ENCODE data around the gene CRHBP.
A peak's percentile ranks its signal among the peaks of the same experiment; 100 is the strongest.
"Not testable (repeated sequence)": the region's sequence is repeated elsewhere in the genome, so short reads cannot be mapped to it uniquely, and the experiment has no call there.

The CRHBP gene, protein sequence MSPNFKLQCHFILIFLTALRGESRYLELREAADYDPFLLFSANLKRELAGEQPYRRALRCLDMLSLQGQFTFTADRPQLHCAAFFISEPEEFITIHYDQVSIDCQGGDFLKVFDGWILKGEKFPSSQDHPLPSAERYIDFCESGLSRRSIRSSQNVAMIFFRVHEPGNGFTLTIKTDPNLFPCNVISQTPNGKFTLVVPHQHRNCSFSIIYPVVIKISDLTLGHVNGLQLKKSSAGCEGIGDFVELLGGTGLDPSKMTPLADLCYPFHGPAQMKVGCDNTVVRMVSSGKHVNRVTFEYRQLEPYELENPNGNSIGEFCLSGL

DNA sequence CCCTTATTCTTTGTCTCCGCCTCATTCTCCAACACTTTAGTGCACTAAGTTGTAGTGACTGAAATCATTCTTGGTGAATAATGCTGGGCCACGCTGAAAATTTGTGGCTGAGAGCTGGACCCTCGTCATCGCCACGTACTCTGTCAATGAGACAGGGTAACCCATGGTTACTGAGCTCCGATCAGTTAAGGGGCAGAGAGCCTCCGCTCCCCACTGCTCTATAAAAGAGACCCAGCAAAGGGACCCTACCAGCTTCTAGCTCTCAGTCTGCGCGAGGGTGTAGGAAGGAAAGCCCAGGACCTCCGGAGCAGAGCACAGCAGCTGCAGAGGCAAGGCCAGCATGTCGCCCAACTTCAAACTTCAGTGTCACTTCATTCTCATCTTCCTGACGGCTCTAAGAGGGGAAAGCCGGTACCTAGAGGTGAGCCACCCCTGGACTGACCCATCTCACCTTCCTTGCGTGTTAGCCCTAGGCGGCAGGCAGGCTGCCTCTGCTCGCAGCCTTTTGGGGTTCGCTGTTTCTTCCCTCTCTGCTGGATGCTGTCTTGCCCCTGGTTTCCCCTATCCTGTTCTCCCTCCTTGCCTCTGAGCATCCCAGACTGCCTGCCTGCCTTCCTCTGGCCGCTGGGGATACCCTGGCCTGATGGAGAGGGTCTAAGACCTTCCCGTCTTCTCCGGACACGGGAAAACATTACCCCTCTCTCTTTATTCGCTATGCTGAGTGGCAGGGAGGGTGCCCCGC, at the start of gene CRHBP:
Gene CRHBP (plus strand): TSS at position 251 of the 742 bp plus-strand sequence. CDS start 90 bp downstream, at position 341.
- no peak for DNase-seq (ENCODE audit: low read depth in 2 of 2)

DNA sequence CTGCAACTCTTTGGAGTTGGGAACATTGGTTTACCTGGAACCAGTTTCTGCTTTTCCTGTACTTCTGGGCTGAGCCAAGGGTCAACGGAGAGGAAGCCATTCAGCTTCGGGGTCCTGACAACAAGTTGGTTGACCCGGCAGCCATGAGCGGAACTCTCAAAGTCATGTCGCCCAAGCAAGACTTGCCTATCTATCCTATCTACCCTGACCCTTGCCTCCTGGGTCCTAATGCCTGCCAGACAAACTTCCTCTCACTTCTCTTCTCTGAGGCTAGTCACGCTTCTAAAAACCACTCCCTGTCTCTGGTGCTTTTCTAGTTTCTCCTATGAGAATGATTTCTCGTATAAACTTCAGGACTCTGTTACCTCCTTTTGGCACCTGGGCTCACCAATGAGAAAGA, 44.7 kb upstream of the CRHBP start:
- no peak for DNase-seq (ENCODE audit: low read depth in 2 of 2)

DNA sequence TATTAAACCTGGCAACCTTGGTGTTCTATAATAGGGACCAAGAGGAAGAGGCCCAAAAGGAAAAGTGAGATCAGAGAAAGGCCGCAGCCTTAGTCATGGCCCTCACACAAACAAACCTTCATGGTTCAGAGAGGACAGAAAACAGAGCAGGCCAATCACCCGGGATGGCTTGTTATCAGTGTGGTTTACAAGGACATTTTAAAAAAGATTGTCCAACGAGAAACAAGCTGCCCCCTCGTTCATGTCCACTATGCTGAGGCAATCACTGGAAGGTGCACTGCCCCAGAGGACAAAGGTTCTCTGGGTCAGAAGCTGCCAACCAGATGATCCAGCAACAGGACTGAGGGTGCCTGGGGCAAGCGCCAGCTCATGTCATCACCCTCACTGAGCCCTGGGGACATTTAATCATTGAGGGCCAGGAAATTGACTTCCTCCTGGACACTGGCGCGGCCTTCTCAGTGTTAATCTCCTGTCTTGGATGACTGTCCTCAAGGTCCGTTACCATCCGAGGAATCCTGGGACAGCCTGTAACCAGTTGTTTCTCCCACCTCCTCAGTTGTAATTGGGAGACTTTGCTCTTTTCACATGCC, 42.4 kb upstream of the CRHBP start:
- DNase-seq (ENCODE audit: low read depth in 2 of 2) = not testable (repeated sequence)

DNA sequence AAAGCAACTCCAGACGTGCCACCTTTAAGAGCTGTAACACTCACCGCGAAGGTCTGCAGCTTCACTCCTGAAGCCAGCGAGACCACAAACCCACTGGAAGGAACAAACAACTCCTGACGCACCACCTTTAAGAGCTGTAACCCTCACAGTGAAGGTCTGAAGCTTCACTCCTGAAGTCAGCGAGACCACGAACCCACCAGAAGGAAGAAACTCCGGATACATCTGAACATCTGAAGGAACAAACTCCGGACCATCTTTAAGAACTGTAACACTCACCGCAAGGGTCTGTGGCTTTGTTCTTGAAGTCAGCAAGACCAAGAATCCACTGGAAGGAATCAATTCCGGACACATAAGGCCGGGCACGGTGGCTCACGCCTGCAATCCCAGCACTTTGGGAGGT, 38.2 kb upstream of the CRHBP start:
- DNase-seq (ENCODE audit: low read depth in 2 of 2) = not testable (repeated sequence)

DNA sequence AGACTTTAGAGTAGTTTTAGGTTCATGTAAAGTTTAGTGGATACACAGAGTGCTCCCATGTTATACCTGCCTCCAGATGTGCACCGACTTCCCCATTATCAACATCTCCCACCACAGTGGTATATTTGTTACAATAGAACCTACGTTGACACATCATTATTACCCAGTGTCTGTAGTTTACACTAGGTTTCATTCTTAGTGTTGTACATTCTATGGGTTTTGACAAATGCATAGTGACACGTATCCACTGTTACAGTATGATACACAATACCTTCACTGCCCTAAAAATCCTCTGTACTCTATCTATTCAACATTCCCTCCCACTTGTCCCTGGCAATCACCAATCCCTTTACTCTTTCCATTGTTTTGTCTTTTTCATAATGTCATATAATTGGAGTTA, 34.3 kb upstream of the CRHBP start:
- no peak for DNase-seq (ENCODE audit: low read depth in 2 of 2)

DNA sequence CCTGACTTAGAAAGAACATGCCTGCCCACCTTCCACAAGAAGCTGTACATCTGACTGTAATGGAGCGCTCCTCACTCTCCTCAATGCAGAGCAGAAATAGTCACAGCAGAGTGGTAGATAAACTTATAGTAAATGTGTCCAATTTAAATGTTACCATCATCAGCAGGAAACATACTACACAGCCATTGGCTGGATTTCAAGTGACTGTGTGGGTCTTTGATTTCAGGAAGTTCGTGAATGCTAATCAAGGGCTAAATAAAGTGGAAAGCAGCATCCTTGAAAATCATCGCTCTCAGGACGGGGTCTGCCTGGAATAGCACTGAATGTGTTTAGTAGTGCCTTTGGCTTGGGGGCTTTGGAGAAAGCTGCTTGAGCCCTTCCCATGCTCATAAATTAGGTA, 32.4 kb upstream of the CRHBP start:
- DNase-seq (ENCODE audit: low read depth in 2 of 2) = no peak

DNA sequence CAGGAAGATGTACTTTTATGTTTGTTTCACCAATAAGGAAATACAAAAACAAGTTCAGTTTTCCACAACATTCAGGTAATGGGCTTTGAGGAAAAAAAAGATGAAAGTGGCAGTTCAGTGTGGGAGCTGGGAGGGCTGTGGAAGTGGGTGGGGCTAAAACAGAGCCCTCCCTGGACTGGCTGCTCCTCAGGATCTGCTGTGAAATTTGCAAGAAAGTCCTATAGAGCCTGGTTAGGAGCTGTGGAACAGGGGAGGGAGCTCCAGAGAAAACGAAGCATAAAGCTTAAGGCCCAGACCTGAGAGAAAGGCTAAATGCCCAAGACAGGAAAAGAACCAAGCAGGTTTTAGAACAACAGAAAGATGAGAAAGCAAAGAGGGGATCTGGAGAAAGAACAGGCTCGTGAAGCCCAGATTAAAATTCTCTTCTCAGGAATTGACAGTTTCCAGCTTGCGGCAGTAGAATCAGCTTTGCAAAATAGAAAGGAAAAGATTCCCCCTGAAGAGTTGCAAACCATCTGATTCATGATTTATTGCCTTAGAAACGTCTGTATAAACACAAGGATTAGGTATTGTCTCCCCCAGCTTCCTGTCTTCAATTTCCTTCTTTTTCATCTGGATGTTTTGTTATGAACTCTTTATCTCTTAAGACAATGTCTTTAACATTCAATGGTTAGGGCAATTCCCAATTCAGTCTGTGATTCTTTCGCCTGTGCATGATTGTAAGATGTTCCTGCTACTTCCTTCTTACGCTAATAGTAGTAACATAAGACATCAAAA, 26.3 kb upstream of the CRHBP start:
- DNase-seq (ENCODE audit: low read depth in 2 of 2) = no peak

DNA sequence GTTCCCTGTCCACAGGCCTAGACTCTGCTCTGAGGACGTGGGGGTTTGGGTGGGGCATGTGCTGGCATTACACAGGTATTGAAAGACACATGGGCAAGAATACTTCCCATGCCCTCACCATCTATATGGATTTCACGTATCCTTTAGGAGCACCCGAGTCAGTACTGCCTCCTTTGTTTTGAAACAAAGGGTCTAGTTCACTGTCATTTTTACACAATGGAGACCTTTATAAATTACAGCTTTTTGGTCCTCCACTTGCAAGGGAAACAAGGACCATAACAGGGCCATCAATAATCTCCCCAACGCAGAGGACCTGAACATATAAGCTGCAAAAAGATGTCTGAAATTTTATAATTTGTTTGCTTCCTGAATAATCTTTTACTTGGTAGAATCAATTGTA, 24.9 kb upstream of the CRHBP start:
- no peak for DNase-seq (ENCODE audit: low read depth in 2 of 2)

DNA sequence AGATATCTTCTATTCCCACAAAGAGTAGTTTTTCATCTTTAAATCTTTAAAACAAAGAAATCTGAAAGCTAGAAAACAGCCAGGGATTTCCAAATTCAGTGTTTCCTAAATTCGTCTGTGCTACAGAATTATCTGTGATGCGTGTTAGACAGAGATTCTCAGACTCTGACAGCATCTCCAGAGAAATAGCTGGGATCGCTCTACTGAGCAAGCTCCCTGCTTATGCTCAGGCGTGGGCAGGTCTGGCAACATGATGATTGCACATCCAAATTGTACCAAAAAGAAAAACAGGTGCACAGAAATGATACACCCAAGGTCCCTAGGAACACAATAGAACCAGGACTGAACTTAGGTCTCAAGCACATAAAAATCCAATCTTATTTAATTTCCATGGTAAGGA, 22.8 kb upstream of the CRHBP start:
- no peak for DNase-seq (ENCODE audit: low read depth in 2 of 2)

DNA sequence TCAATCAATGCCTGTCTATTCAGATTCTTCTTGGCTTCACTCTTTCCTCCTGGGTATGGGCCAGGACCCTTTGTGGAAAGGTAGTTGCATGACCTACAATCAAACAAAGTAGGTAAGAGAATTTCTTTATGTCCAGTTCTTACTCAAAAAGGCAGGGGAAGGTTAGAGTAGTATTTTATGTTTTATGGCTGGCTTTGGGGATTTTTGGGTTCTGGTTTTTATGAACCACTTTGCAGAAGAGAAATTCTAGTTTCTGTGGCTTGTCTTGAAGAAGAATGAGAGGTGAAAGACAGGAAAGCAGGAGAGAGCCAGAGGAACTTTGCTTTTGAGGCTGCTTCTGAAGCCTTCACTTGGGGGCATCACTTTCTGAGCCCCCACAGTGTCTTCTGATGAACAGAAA, 14.7 kb upstream of the CRHBP start:
- DNase-seq (ENCODE audit: low read depth in 2 of 2) = no peak

DNA sequence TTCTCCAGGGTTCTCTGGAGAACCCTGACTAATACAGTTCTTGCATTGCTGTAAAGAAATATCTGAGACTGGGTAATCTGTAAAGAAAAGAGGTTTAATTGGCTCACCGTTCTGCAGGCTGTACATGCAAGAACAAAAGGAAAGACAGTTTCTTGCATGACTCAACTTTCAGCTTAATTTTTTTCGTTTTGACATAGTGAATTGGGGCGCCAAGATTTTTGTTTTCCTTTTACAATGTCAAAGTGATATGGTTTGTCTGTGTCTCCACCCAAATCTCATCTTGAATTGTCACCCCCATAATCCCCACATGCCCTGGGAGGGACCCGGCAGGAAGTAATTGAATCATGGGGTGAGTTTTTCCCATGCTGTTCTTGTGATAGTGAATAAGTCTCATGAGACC, 11.8 kb upstream of the CRHBP start:
- no peak for DNase-seq (ENCODE audit: low read depth in 2 of 2)

DNA sequence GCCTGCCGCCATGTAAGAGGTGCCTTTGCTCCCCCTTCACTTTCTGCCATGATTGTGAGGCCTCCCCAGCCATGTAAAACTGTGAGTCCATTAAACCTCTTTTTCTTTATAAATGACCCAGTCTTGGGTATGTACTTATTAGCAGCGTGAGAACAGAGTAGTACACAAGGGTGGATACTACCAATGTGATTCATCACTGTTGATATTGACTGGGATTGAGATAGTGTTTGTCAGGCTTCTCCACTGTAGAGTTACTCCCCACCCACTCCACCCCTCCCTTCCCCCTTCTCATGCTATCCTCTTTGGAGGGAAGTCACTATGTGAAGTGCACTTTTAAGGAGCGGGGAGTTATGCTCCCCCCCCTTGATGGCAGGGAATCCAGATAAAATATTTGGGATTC, 11.4 kb upstream of the CRHBP start:
- no peak for DNase-seq (ENCODE audit: low read depth in 2 of 2)

DNA sequence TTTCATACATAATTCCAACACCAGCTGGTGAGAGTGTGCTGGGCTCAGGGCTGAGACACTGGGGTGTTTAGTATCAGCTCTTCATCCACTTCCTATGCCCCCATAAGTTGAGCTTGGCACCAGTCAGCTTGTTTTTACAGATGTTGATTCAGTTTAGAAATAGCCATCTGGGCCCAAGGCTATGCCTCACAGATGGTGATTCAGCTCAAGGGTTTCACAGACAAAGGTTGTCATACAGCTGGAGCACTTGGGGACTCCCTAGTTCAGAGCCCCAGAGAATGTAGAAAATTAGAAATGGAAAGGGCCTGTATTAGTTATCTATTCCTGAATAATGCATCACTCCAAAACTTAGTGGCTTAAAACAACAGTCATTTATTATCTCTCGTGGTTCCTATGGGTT, 10.3 kb upstream of the CRHBP start:
- peak; percentile 14 to 21 for DNase-seq (ENCODE audit: low read depth in 2 of 2)

DNA sequence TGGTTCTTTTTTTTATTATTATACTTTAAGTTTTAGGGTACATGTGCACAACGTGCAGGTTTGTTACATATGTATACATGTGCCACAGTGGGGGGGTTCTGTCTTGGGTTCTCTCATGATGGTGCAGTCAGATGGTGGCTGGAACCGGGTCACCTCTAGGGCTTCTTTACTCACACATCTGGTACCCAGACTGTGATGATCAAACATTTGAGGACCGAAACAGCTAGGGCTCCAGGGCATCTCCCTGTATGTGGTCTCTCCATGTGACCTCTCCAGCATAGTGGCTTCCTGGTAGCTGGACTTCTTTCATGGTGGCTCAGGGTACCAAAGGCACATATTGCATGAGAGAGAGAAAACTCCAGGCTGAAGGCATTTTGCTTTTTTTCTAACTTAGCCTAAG, 9.8 kb upstream of the CRHBP start:
- DNase-seq (ENCODE audit: low read depth in 2 of 2) = no peak

DNA sequence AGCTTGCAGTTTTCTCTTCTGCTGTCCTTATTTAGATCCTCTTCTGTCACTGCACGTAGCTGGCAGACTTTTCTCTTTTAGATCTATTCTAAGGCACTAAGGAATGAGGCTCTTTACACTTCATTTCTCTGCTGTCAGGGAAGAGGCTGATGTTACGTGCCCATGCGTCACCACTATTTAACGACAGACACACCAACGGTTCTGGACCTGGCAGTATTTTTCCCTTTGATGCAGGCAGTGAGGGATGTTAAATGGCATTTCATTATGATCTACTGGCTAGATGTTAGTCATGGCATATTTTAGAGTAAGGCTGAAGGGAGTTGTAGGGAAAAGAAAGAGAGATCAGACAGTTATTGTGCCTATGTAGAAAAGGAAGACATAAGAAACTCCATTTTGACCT, 8.2 kb upstream of the CRHBP start:
- DNase-seq (ENCODE audit: low read depth in 2 of 2) = no peak

DNA sequence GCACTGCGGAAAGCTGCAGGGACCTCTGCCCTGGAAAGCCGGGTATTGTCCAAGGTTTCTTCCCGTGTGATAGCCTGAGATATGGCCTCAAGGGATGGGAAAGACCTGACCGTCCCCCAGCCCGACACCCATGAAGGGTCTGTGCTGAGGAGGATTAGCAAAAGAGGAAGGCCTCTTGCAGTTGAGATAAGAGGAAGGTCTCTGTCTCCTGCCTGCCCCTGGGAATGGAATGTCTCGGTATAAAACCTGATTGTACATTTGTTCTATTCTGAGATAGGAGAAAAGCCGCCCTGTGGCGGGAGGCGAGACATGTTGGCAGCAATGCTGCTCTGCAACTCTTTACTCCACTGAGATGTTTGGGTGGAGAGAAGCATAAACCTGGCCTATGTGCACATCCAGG, 7.6 kb upstream of the CRHBP start:
- DNase-seq (ENCODE audit: low read depth in 2 of 2) = not testable (repeated sequence)

DNA sequence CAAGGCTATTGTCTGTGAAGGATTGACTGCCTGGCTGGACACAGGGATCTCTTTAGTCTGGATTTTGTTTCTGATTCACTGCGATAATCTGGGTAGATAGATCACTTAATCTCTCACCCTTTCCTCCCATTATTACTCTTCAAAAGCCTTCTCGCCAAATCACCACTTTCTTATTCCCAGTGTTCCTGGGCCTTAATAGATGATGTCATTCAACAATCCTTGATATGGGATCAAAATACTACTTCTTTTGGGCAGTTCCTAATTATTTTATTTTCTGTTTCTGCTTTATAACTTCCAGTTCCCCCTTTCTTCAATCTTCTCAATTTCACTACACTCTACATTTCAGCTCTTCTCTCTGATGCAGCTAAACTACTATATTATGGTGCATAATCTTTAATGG, 6.8 kb upstream of the CRHBP start:
- DNase-seq (ENCODE audit: low read depth in 2 of 2) = no peak

DNA sequence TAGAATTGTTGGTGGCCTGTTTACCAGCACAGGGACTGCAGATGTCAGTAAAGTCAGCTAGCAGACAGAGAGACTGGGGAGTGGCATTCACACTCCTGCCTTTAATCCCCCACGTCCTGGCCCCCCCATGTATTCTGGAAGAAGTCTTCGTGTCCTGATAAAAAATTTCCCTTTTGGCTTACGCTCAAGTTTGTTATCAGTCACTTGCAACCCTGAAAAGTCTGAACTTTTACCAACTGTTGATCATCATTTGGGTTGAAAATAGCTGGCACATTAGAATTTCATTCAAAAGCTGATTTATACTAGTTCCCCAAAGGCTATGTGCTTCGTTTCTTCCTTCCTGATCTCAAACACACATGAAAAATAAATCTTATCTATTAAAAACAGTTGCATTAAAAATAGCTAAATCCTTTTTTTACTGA, 5.8 kb upstream of the CRHBP start:
- no peak for DNase-seq (ENCODE audit: low read depth in 2 of 2)

DNA sequence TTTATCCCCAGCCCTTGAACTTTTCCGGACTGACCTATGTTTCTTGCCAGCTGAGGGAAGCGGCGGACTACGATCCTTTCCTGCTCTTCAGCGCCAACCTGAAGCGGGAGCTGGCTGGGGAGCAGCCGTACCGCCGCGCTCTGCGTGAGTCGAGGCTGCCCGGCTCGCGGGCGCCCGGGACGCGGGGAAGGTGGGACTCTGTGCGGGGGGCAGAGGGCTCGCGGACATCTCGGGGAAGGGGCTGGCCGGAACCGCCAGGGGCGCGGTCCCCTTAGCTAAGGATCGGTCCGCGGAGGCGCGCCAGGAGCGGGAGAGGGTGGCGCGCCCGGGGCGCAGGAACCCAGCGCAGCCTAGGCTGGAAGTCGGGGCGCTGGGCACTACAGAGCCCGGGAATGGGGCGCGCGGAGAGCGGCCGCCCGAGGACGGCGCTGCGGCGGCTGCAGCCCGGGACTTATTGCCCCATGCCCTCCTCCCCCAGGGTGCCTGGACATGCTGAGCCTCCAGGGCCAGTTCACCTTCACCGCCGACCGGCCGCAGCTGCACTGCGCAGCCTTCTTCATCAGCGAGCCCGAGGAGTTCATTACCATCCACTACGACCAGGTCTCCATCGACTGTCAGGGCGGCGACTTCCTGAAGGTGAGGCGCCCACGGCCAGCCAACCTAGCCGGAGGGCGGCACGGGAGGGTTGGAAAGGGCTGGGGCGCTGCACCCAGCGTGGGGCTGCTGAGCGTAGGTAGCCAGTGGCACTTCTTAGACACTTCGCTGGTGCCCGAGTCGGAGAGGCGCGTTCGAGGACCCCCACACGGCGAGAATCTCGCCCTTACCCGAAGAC, 922 bp downstream of the CRHBP start:
- no peak for DNase-seq (ENCODE audit: low read depth in 2 of 2)

DNA sequence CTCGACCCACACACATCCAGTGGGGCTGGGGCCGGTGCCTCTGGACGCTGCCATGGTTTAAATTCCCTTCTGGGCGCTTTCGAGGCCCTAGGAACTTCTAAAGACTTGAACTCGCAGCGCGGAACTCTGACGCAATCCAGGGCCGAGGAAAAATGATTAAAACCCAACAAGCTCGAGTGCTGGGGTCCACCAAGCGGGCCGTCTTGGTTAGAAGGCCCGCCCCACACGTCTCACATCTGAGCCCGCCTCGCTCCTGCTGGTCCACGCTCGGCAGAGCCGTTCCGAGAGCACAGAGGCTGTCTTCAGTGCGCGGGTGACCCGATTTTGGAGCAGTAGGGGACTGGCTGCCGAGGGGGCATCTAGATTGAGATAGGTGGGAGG, 1.5 kb downstream of the CRHBP start:
- no peak for DNase-seq (ENCODE audit: low read depth in 2 of 2)

DNA sequence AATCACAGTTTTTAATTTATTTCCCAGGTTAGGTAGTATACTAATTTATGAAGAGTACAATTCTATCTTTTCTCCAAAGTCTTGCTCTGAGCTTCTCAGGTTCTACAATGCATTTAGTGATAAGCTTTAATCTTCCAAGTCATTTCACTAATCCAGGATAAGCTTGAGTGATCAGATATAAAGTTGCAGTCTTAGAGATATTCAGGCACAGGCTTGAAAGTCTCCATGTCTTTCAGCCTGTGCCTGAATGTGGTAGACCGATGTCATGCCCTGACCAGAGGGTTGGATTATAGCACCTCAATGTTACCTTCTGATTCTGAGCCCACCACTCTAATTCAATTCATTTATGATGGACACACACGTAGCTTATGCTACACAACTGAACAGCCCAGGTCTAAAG, 3.2 kb downstream of the CRHBP start:
- DNase-seq (ENCODE audit: low read depth in 2 of 2) = no peak
